Endothelial cell of umbilical vein (primary cell): ENCODE measurements around the gene PRLR. TPM values are rescaled to one million over a fixed set of nuclear protein-coding genes. Genes with fewer than 3 reads are reported as not detected.

Source experiments
- BruUV-seq: library from RNA; stranded (reverse); fragments of 400-500 nt; replicated peaks from 2 replicates; lab custom pipeline; 2021; lab: Mats Ljungman, UMichigan
- CTCF ChIA-PET: fragments of 300-600, 350-600 bp; sonication (Branson Sonifier 250); formaldehyde crosslinking; loops from one replicate; lab custom pipeline; 2021; ENCODE audit warnings: antibody characterized with exemption, inconsistent platforms; lab: Charles Lee
- POLR2A ChIA-PET: fragments of 300-600, 350-600 bp; sonication (Branson Sonifier 250); formaldehyde crosslinking; loops from one replicate; lab custom pipeline; 2021; ENCODE audit warnings: antibody characterized with exemption, inconsistent platforms; lab: Charles Lee
- DNase-seq: peaks from one replicate; pipeline ENCODE4 v3.0.0-alpha.2; 2011; ENCODE audit warnings: low read depth, low spot score
- FAIRE-seq: peaks from 2 replicates; lab custom pipeline; 2011; peaks lifted over from hg19 to GRCh38; lab: Jason Lieb, UNC
- H2AFZ ChIP-seq: 2 replicates; pipeline ENCODE4 v1.6.0; 2012; ENCODE audit warnings: low read depth, low read length, control low read depth, inconsistent platforms
- H3K27ac ChIP-seq: 2 replicates; pipeline ENCODE4 v1.5.1; 2011; ENCODE audit warnings: low read depth, mild to moderate bottlenecking, control low read depth, low read length, moderate library complexity; ENCODE audit not compliant: insufficient read depth
- H3K27me3 ChIP-seq, 2 experiments: 2 replicates each; pipeline versions ENCODE4 v1.6.0 to v1.6.1; 2011; ENCODE audit warnings: low read length in 2 of 2, mixed read lengths in 1 of 2; ENCODE audit not compliant: control insufficient read depth in 2 of 2, insufficient read depth in 2 of 2
- H3K36me3 ChIP-seq, 2 experiments: 2 replicates in 1 of 2; 3 replicates in 1 of 2; pipeline ENCODE4 v1.5.1; 2011; ENCODE audit warnings: low read length in 2 of 2, mild to moderate bottlenecking in 1 of 2, moderate library complexity in 1 of 2; ENCODE audit not compliant: control insufficient read depth in 2 of 2, insufficient read depth in 2 of 2; ENCODE audit errors: extremely low read depth in 1 of 2
- H3K4me1 ChIP-seq: 3 replicates; pipeline ENCODE4 v1.5.1; 2011; ENCODE audit warnings: mild to moderate bottlenecking, low read length; ENCODE audit not compliant: control insufficient read depth, insufficient read depth; ENCODE audit errors: extremely low read depth
- H3K4me2 ChIP-seq: 2 replicates; pipeline ENCODE4 v1.6.1; 2011; ENCODE audit warnings: low read length, control low read depth, mixed read lengths; ENCODE audit not compliant: insufficient read depth
- H3K4me3 ChIP-seq, 3 experiments: fragments of 200-600 bp in 1 of 3; sonication (generic), shearing (Covaris generic) in 1 of 3; replicated peaks in 1 of 3; 2 replicates each; pipeline ENCODE4 v1.5.1; 2011 to 2016; ENCODE audit warnings: control low read depth in 3 of 3, low read length in 3 of 3, mild to moderate bottlenecking in 2 of 3, inconsistent platforms in 1 of 3, low read depth in 1 of 3, moderate library complexity in 1 of 3; ENCODE audit not compliant: insufficient read depth in 1 of 3
- H3K79me2 ChIP-seq: 2 replicates; pipeline ENCODE4 v1.6.0; 2012; ENCODE audit warnings: low read length, inconsistent platforms; ENCODE audit not compliant: control insufficient read depth, insufficient read depth
- H3K9ac ChIP-seq: replicated peaks from 2 replicates; pipeline ENCODE3; 2011; ENCODE audit warnings: low read length, control low read depth; ENCODE audit not compliant: insufficient read depth; ENCODE audit errors: extremely low read depth
- H3K9me1 ChIP-seq: replicated peaks from 3 replicates; pipeline ENCODE4 v1.6.0; 2011; ENCODE audit warnings: mild to moderate bottlenecking, low read length; ENCODE audit not compliant: control insufficient read depth, insufficient read depth; ENCODE audit errors: extremely low read depth
- H3K9me3 ChIP-seq: replicated peaks from 2 replicates; pipeline ENCODE4 v1.5.1; 2012; ENCODE audit warnings: low read length, inconsistent platforms; ENCODE audit not compliant: control insufficient read depth, insufficient read depth
- H4K20me1 ChIP-seq: replicated peaks from 2 replicates; pipeline ENCODE3; 2011; ENCODE audit warnings: mild to moderate bottlenecking, low read length; ENCODE audit not compliant: control insufficient read depth, insufficient read depth; ENCODE audit errors: extremely low read depth
- CTCF ChIP-seq, 2 donors: IDR thresholded peaks; 1 replicate in 1 of 2; 2 replicates in 1 of 2; pipeline ENCODE4 v1.5.1; 2011; ENCODE audit warnings: low read length in 2 of 2, mild to moderate bottlenecking in 2 of 2, moderate library complexity in 2 of 2, control low read depth in 1 of 2, inconsistent platforms in 1 of 2, low read depth in 1 of 2; ENCODE audit not compliant: insufficient read depth in 1 of 2; ENCODE audit errors: extremely low read depth in 1 of 2
- EZH2 ChIP-seq: IDR thresholded peaks from 2 replicates; pipeline ENCODE4 v1.6.1; 2012; ENCODE audit warnings: borderline replicate concordance, low read depth, mild to moderate bottlenecking, moderate library complexity, low read length, inconsistent platforms; ENCODE audit not compliant: severe bottlenecking
- FOS ChIP-seq: IDR thresholded peaks from 2 replicates; pipeline ENCODE4 v1.6.1; 2011; ENCODE audit warnings: mild to moderate bottlenecking, low read length, moderate library complexity, borderline replicate concordance; ENCODE audit not compliant: insufficient read depth
- GATA2 ChIP-seq: IDR thresholded peaks from 2 replicates; pipeline ENCODE4 v1.7.0; 2011; ENCODE audit warnings: low read depth, mild to moderate bottlenecking, moderate library complexity, mixed read lengths, low read length; ENCODE audit not compliant: insufficient read length, insufficient read depth
- JUN ChIP-seq: IDR thresholded peaks from 2 replicates; pipeline ENCODE4 v1.6.1; 2011; ENCODE audit warnings: borderline replicate concordance, low read depth; ENCODE audit not compliant: insufficient read length, insufficient read depth
- MAX ChIP-seq: IDR thresholded peaks from 2 replicates; pipeline ENCODE4 v1.6.1; 2011; ENCODE audit not compliant: insufficient read depth, insufficient read length
- MYC ChIP-seq: IDR thresholded peaks from one replicate; pipeline ENCODE4 v1.6.1; 2011; ENCODE audit warnings: mild to moderate bottlenecking, low read depth, low read length
- POLR2A ChIP-seq: IDR thresholded peaks from 2 replicates; pipeline ENCODE4 v1.6.1; 2012; ENCODE audit warnings: low read depth, mild to moderate bottlenecking, control low read depth, low read length
- POLR2AphosphoS5 ChIP-seq: IDR thresholded peaks from 2 replicates; pipeline ENCODE4 v1.6.1; 2012; ENCODE audit warnings: low read depth, mild to moderate bottlenecking, control low read depth, low read length, moderate library complexity; ENCODE audit not compliant: insufficient read depth
- dilution Hi-C: fragments of 300-500 bp; cut with MboI; formaldehyde crosslinking; loops from one replicate; pipeline ENCODE4 v1.15.0; 2019; ENCODE audit warnings: low sequenced_read_pairs; ENCODE audit not compliant: extremely low pct_ligation_motif_present
- intact Hi-C: fragments of 100-400 bp; cut with micrococcal nuclease; formaldehyde crosslinking; loops from one replicate; pipeline ENCODE4 v1.10.0; 2022
- polyA plus RNA-seq, 4 experiments: library from polyadenylated mRNA; depleted of rRNA in 3 of 4; stranded (reverse) in 3 of 4; unstranded in 1 of 4; fragments of >200 nt; gene quantifications; 2 replicates each; pipeline versions ENCODE4 v1.2.1 to v1.2.3, GENCODE V29; 2011 to 2012; ENCODE audit warnings: missing spikeins in 1 of 4
- total RNA-seq: library from RNA; stranded (reverse); gene quantifications from 2 replicates; pipeline ENCODE4 v1.2.3, GENCODE V29; 2021

Gene PRLR
- total and polyA plus RNA-seq, 2 donors (not counting 3 experiments of a cell fraction or from before 2014, with no cell fraction given): not detected

DNA sequence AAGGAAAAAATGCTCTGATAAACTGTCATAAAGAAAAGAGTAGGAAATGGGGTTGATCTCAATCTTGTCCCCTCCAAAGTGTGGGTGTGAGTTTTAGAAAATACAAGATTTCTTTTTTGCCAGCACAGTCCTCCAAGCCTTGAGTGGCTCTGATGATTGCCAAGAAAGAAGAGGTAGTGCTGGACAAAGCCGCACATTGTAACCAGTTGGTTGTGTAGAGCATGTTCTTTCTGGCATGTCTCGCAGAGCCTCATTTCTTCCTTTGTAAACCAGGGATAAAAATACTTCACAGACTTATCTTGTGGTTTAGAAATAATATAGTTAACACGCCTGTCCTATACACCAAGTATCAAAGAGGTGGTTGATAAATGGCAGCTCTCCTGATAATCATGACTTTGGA lies 30.4 kb downstream of the PRLR start:
- H4K20me1 ChIP-seq: no peaks in the 10 kb centered on the region
- DNase-seq: no peak
- H3K9me3 ChIP-seq: no peaks in the 10 kb centered on the region
- no peak for FAIRE-seq
- dilution Hi-C loops (no loop called here), intact Hi-C loops (no loop called here)
- H2AFZ ChIP-seq: no peak overlapping the region
- ChIA-PET POLR2A (no interaction called here), CTCF (no interaction called here)
- H3K27me3 ChIP-seq: peaks cover 2% of the 10 kb centered on the region in 2 experiments
- H3K27ac ChIP-seq: no peak overlapping the region
- no peaks in the 10 kb centered on the region for H3K4me1 ChIP-seq
- H3K79me2 ChIP-seq: no peaks in the 10 kb centered on the region
- no peak overlapping the region for H3K4me2 ChIP-seq
- H3K4me3 ChIP-seq: no peak overlapping the region
- H3K36me3 ChIP-seq: no peaks in the 10 kb centered on the region
- BruUV-seq: no TSS peak
- TF ChIP-seq POLR2A (no peak), POLR2AphosphoS5 (no peak)
- H3K9ac ChIP-seq: no peak overlapping the region
- peaks cover 3% of the 10 kb centered on the region for H3K9me1 ChIP-seq

- BruUV-seq: no TSS peak
- H3K79me2 ChIP-seq: no peaks in the 10 kb centered on the region
- peaks cover 2% of the 10 kb centered on the region in 2 experiments for H3K27me3 ChIP-seq
- H3K4me1 ChIP-seq: no peaks in the 10 kb centered on the region
- FAIRE-seq (no peak), DNase-seq (no peak)
- no peak overlapping the region for H2AFZ ChIP-seq
- intact Hi-C loops: no loop called here
- no peaks in the 10 kb centered on the region for H3K36me3 ChIP-seq
- H3K9me1 ChIP-seq: peaks cover 3% of the 10 kb centered on the region
- POLR2A ChIA-PET: no interaction called here
- H3K27ac ChIP-seq: no peak overlapping the region
- H3K9ac ChIP-seq: no peak overlapping the region
- no peaks in the 10 kb centered on the region for H3K9me3 ChIP-seq
- CTCF ChIA-PET: interaction anchor here (0.9 to 1.3 kb wide), 2 partner anchors 10 to 728 kb away, joined by 3 read pairs; no protein-coding TSS in a partner anchor
- H3K4me3 ChIP-seq: no peak overlapping the region
- H3K4me2 ChIP-seq: no peak overlapping the region
- no peaks in the 10 kb centered on the region for H4K20me1 ChIP-seq
- dilution Hi-C loops: no loop called here
- TF ChIP-seq MAX: no peak
- TF ChIP-seq GATA2: no peak
- TF ChIP-seq CTCF (IDR thresholded peaks at IDR 0.05; ENCODE audit: extremely low read depth in 1 of 2, insufficient read depth in 1 of 2, low read depth in 1 of 2, low read length in 2 of 2): no peak
- TF ChIP-seq JUN: no peak
- TF ChIP-seq FOS: no peak
- TF ChIP-seq EZH2: no peak
- no peak for TF ChIP-seq POLR2A
- TF ChIP-seq MYC: no peak
- no peak for TF ChIP-seq POLR2AphosphoS5
These were observed 31.6 kb downstream of the PRLR start for GRCh38 chr5:35198686-35199085.
